NCI-H1436 (cell line): ENCODE data around the gene OTUD4.
"Not testable (repeated sequence)": the region's sequence is repeated elsewhere in the genome, so short reads cannot be mapped to it uniquely, and the experiment has no call there.

Experiments used
- DNase-seq: peaks from one replicate; lab custom pipeline; 2025; lab: John Stamatoyannopoulos, UW

The OTUD4 gene, protein sequence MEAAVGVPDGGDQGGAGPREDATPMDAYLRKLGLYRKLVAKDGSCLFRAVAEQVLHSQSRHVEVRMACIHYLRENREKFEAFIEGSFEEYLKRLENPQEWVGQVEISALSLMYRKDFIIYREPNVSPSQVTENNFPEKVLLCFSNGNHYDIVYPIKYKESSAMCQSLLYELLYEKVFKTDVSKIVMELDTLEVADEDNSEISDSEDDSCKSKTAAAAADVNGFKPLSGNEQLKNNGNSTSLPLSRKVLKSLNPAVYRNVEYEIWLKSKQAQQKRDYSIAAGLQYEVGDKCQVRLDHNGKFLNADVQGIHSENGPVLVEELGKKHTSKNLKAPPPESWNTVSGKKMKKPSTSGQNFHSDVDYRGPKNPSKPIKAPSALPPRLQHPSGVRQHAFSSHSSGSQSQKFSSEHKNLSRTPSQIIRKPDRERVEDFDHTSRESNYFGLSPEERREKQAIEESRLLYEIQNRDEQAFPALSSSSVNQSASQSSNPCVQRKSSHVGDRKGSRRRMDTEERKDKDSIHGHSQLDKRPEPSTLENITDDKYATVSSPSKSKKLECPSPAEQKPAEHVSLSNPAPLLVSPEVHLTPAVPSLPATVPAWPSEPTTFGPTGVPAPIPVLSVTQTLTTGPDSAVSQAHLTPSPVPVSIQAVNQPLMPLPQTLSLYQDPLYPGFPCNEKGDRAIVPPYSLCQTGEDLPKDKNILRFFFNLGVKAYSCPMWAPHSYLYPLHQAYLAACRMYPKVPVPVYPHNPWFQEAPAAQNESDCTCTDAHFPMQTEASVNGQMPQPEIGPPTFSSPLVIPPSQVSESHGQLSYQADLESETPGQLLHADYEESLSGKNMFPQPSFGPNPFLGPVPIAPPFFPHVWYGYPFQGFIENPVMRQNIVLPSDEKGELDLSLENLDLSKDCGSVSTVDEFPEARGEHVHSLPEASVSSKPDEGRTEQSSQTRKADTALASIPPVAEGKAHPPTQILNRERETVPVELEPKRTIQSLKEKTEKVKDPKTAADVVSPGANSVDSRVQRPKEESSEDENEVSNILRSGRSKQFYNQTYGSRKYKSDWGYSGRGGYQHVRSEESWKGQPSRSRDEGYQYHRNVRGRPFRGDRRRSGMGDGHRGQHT

GRCh38 chr4:145180298-145181090, at the start of gene OTUD4:
Gene OTUD4 (minus strand): TSS chr4:145180589. CDS start chr4:145179973, 616 bp downstream.
- peak; percentile 91 for DNase-seq

DNA sequence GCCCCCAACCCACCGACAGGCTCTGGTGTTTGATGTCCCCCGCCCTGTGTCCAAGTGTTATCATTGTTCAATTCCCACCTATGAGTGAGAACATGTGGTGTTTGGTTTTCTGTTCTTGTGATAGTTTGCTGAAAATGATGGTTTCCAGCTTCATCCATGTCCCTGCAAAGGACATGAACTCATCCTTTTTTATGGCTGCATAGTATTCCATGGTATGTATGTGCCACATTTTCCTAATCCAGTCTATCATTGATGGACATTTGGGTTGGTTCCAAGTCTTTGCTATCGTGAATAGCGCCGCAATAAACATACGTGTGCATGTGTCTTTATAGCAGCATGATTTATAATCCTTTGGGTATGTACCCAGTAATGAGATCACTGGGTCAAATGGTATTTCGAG, 42.8 kb upstream of the OTUD4 start:
- not testable (repeated sequence) for DNase-seq

DNA sequence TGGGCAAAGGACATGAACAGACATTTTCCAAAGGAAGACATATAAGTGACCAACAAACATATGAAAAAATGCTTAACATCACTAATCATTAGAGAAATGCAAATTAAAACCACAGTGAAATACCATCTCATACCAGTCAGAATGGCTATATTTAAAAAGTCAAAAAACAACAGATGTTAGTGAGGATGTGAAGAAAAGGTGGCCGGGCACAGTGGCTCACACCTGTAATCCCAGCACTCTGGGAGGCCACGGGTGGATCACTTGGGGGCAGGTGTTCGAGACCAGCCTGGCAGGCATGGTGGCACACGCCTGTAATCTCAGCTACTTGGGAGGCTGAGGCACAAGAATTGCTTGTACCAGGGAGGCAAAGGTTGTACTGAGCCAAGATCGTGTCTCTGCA, 41.1 kb upstream of the OTUD4 start:
- DNase-seq: not testable (repeated sequence)

DNA sequence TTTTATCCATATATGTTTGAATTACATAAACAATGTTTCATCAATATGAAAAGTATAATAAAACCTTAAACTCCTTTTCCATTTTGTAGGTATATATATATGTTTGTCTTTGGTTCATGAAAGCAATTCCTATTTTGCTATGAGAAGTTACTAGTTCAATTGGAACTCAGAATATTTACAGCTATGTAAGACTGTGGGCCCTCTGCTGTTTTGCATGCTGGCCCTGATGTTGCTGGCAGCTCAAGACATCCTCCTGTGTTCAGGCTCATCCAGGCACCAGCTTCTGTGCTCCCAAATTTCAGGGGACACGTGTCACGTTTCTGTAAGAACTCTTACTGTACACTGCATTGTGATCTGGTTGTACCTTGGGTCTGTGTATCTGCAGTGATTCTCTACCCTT, 38.7 kb upstream of the OTUD4 start:
- DNase-seq: no peak

DNA sequence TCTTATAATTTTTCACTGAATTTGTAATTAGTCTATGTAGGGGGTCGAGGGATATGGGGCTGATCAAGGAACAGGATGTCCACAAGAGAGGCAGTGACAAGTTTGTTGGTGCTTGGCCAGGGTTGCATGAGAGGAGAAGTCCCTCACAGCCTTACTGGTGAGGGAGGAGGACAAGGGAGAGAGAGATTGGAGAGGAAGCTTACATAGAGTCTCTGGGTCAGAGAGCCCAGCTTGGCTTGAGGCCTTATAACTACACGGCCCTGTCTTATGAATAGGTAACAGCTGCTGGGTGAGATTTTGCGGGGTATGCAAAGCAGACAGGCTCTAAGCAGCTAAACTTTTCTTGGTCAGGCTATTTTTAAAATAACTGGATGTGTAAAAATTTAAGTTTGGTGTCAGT, 37.9 kb upstream of the OTUD4 start:
- DNase-seq: no peak

- DNase-seq: no peak
These were observed 37.0 kb upstream of the OTUD4 start for GRCh38 chr4:145217349-145217748.

DNA sequence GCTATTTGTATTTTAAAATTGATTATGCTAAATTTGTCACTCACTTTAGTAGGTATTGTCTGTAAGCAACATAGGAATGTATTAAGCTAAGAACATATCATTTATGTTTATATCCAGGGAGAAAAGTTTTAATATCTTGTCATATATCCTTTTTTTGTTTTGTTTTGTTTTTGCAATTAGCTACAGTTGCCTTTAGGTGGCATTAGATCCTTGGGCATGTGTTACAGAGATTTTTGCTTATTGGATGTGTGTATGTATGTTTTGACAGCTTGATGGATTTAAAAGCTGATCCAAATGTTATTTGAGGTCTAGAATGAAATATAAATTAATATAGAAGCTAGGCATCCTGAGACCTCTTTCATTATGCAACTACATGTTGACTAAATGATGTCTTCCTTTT, 36.1 kb upstream of the OTUD4 start:
- DNase-seq: no peak

DNA sequence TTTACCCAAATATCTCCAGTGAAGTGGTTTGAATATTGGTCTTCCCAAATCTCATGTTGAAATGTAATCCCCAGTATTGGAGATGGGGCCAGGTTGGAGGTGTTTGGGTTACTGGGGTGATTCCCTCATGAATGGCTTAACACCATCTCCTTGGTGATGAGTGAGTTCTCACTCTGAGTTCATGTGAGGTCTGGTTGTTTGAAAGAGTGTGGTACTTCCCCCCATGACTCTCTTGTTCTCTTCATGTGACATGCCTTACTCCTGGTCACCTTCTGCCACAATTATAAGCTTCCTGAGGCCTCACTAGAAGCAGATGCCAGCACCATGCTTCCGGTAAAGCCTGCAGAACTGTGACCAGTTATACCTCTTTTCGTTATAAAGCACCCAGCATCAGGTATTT, 32.9 kb upstream of the OTUD4 start:
- no peak for DNase-seq

DNA sequence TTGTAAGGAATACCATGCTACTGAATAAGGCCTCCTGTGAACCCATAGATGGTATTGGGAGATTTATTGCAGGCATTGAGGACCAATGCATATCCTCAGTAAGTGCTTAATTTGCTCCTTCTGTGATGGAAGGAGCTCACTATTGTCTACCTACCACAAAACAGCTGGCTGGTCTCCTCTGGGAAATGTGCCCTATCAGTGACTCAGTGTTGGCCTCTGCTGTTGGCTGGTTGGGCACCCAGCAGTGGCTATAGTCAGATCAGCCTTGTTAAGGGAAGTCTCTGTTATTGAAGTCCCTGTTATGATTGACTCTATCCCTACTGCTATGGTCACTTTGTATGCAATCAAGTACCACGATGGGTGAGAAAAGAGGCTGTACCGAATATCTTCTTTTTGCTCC, 27.5 kb upstream of the OTUD4 start:
- DNase-seq: no peak

- DNase-seq: no peak
These were observed 23.0 kb upstream of the OTUD4 start for GRCh38 chr4:145203410-145203809.

DNA sequence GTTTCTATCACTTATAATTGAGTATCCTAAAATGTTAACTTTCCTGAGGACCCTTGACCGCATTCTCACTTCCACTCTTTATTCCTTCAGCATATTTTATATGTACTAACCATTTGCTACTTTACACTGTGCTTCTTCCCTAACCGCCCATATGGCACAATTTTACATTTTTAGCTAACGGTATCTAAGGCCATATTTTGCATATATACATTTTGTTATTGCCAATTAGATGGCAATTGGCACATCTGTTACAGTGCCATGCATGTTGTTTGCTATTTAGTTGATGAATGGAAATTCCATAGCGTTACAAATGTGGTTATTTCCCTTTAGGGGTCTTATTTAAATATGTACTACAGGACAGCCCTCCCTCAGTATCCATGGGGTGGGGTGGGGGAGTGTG, 20.0 kb upstream of the OTUD4 start:
- no peak for DNase-seq

DNA sequence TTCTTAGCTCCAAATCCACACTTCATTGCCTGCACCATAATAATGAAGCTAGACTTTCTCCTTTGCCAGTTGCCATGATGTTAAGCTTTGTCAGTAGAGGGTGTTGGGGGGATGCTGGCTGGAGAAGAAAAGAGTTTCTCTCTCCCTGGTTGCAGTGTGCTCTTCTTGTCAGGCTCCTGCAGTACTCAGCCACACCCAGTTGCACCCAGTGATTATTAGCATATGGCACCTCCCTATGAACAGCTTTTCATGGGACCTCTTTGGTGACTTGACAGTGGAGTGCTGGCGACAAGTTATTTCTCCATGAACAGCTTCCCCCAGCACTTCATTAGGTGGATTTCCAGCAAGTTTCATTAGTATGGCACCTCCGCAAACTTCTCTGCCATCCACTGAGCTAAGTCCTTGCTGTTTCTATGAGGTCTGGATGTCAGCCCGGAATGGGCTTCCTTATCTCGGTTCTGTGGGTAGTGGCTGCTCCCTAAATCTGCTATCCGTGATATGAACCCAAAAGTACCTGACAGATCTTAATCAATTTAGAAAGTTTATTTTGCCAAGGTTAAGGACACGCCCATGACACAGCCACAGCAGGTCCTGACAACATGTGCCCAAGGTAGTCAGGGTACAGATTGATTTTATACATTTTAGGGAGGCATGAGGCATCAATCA, 18.8 kb upstream of the OTUD4 start:
- no peak for DNase-seq

DNA sequence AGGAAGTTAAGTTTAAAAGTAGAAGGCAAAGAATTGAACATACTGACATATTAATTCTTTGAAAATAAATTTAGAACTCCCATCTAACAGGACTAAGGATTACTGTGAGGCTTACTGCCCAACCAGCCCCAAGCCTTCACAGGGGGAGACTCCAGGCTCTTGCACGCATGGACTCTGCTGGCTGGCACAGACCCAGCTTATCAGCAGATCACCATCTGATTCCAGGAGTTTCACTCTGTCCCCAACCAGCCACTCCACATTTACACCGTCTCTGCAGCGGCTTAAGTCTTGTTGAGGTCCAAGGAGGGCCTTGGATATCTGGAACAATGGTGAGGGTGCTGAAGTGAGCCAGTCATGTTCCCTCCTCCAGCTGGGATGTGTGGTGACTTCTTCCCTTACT, 16.4 kb upstream of the OTUD4 start:
- DNase-seq: no peak

DNA sequence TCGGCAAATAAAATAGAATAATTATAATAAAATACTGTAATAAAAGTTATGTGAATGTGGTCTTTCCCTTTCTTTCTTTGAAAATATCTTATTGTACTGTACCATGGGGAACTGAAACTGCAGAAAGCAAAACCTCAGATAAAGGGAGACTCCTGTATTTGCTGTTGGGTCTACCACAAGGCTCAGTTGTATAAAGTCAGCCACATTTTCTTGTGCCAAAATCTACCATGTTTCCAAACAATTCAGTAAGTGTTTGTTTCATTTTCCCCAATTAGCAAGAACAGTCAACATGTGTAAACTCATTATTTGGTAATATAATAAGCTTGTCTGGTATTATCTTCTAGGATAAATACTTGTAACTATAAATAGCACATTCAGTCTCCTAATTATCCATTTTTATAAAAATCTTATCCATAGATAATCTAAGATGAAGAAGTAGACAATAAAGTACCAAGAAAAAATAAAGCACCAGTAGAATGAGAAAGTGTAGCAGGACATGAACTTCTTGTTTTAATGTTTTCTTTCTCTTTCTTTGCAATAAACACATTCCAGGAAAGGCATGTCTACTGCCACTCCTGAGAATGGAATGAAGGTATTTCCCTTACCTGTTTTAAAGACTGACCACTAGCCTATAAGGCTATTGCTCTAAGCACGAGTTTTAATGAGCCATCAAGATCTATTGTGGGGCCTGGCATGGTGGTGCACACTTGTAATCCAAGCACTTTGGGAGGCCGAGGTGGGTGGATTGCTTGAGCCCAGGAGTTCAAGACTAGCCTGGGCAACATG, 15.0 kb upstream of the OTUD4 start:
- DNase-seq: no peak

GRCh38 chr4:145189981-145190380, 9.6 kb upstream of the OTUD4 start:
- DNase-seq: no peak

DNA sequence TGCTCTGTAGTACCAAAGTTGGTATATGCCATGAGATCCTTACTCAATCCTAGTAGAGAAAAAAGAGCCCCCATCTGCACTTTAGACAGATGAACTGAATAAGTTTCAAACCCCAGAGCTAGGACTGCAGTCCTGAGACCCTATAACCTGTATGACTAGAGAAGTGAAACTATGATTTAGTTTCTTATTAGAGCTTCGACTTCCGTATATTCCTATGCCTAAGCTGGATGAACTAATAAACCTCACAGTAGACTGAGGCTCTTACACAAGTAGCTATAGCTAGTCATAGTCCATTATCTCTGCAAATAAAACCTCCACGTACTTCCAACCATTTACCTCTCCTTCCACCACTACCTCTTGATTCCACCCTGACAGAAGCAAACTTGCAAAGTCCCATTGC, 6.3 kb upstream of the OTUD4 start:
- DNase-seq: no peak

DNA sequence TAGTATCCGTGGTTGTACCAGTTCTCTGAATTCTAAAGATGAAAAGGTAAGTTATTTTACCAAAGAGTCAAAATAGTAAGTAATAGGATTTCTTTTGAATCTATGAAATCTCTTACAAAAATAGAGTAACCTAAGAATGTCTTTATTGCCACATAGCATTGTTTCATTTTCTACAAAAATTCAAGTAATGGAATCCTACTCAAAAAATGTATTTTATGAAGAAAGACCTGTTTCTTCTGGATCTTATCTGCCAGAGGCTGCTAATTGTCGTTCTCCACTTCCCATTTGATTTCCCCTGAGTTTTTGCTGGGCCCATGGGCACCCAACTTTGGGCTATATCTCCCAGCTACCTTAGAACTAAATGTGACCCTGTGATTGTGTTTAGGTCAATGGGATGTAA, 3.2 kb upstream of the OTUD4 start:
- no peak for DNase-seq

- DNase-seq: no peak
These were observed 2.6 kb upstream of the OTUD4 start for GRCh38 chr4:145183023-145183422.

DNA sequence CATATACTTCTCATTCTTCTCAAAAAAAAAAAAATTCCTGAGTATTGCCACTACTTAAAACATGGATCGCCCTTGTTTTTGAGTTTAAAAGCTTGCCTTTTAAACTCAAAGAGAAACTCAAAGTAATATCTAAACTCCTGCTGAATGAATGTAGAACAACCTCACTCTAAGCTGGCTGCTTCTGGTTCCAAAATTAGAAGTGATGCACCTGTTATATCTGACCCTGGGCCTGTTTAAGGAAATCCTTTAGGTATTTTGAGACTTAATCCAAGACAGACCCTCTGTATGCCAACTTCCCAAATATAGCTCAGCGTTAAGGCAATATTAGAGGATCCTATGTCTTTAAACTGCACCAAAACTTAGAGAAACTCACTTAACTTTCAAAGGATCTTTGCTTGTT, 1.8 kb upstream of the OTUD4 start:
- DNase-seq: no peak

DNA sequence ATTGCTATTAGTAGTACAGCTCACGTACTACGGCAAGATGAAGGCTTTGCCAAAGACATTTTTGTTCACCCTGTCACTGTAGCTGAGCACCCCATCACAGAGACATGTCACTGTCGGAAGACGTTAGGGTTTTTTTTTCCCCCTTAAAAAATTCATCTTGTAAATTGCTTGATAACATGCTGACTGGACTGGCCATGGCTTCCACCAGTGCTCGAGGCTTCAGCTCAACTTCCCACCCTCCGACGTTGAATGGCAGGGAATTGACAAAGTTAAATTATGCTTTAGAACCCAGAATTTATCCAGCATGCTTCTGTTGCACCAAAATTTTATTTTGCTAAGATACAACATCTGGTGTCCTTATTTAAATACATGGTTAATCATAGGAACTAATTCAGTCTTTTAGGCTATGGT, 707 bp upstream of the OTUD4 start:
- DNase-seq: no peak
